Fibroblast of the conjunctiva (primary cell): ENCODE measurements around the gene RPL31.

Source experiments
- DNase-seq: peaks from one replicate; pipeline ENCODE4 v3.0.0-alpha.2; 2010; ENCODE audit warnings: low read depth

RPL31 gene

DNA sequence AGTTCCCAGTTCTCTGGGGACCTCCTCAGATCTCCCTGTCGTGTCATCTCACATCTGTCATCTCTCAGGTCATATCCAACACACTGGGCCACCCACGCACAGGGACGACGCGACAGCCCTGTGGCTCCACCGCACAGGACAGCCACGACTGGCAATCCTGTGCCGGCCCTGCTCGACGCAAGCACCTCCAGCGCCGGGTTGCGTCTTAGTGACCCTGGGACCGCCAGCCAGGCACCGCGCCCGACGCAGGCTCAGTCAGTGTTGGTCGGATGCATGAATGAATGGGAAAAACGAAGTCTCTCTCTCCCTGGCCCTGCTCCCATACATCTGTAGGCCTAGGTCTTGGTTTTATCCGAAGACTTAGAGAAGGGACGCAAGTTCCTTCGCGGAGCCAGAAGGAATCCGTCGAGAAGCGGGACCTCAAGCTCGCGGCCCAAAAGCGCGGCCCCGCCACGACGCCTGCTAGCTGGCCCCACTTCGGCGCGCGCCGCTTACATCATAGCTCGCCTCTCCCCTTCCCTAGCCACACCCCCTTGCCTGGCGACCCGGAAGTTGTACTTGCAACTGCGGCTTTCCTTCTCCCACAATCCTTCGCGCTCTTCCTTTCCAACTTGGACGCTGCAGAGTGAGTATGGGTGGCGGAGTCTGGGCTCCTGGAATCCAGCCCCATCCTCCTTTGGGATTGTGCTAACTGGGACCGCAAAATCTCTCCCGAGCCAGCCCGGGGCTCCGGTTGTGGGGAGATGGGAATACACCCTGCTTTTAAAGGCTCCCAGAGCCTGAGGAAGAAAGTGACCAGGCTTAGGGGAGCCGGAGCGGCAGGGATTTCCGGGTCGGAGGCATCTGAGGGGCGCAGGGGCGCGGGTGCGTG, at the start of gene RPL31:
RPL31 (plus strand) TSS at position 599 of the 871 bp plus-strand sequence. CDS start 413 bp downstream, outside the sequence.
- peak; percentile 97 for DNase-seq

DNA sequence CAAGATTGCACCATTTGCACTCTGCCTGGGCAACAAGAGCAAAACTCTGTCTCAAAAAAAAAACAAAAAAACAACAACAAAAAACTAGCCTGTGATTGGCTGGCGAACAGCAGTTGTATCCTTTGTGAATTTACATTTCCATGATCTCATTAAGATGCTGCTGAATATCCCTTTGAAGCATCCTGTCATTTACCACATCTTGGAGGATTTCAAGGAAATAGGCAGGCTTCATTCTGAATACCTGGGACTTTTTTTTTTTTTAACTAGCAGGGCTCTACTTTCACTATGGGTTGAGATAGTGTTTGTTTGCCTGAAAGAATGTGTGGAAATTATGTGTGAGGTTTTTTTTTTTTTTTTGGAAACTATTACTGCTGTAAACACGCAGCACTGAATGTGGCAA, 49.6 kb upstream of the RPL31 start:
- DNase-seq, result no peak

DNA sequence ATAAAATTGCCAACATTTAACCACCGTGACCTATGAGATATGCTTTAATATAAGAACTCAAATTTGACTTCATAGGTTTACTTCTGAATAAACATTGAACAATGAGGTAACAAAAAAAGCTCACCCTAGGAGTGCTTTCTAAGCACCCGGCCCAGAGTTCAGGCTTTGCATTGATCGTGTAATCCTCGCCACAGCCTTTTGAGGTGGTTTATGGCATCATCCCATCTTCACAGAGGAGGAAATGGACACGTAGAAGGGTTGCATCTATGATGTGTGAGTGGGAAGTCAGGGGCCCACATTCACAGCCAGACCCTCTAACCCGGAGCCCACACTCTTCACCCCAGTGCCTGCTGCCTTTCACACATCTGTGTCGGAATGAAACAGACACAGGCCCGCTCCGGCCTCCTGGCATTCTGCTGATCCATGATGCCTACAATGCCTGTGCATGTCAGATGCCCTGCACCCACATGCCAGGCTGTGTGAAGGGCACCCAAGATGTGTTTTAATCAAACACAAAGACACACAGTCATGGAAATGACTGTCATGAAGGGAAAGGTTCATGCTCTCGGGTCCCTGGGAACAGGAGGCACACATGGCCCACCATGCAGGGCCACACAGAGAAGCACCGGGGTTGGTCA, 48.6 kb upstream of the RPL31 start:
- DNase-seq, result no peak

DNA sequence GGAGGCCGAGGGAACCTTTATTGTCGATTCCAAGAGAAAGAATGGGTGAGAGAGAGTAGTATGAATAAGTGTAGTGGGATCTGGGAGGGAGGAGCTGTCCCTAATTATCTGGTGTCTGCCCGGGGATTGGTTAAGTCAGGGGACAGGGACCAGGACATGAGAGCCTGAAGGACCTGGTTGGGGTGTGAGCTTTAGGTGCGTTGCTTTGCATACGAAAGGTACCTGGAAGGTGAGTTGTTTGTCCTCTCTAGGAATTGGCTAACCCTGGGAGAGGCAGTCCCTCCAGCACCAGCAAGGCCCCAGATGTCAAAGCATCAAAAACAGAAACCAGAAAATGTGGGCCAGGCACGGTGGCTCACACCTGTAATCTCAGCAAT, 48.1 kb upstream of the RPL31 start:
- no peak for DNase-seq

DNA sequence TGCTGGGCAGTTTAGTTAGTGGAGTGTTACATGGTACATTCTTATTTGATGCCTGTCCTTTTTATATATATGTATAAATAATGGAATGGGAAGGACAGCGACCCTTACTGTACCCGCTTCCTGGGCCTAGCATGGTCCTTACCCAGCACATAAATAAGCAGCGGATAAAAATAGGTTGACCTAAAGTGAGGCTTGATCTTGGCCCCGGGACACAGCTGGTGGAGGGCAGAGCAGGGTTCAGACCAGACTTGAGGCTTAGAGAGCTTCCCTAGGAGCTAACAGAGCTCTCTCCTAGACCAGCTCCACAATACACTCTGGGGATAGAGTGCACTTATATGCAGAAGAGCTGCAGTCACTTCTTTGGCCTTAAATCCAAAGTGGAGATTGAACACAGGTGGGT, 46.9 kb upstream of the RPL31 start:
- DNase-seq, result no peak

DNA sequence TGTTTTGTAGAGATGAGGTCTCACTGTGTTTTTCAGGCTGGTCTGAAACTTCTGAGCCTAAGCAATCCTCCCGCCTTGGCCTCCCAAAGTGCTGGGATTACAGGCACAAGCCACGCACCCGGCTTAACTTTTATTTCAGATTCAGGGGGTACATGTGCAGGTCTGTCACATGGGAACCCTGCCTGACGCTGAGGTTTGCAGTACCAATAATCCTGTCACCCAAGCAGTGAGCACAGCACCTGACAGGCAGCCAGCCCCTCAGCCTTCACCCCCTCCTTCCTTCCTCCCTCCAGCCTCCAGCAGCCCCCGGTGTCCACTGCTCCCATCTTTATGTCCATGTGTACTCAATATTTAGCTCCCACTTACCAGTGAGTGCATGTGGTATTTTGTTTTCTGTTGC, 46.0 kb upstream of the RPL31 start:
- no peak for DNase-seq

DNA sequence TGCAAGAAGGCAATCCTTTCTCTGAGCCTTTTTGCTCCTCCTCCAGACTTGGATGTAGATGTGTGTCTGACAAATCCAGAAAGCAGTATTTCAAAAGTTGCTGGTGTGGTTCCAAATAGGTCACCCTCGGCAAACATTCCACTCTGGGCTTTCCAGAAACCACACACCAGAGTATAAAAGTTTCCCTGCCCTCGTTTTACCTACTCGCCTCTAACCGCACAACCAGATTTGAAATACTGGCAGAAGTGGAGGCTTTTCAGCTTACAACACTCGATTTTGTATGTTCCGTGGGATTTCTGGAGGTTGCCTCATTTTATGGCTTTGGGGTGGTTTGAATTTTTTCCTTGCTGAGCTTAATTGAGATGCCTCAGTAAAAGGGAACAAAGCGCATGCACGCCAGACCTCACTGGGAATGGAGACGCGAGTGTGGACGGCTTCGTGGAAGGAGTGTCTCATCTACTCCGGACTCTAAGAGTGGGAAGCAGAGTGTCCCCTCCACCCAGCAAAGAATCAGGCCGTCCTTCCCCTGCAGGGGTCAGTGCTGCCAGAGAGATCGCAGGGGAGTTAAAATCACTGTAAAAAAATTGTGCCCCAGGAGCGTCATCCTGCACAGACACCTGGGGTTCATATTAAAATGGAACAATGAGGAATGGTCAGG, 44.0 kb upstream of the RPL31 start:
- DNase-seq, result peak; percentile 83

DNA sequence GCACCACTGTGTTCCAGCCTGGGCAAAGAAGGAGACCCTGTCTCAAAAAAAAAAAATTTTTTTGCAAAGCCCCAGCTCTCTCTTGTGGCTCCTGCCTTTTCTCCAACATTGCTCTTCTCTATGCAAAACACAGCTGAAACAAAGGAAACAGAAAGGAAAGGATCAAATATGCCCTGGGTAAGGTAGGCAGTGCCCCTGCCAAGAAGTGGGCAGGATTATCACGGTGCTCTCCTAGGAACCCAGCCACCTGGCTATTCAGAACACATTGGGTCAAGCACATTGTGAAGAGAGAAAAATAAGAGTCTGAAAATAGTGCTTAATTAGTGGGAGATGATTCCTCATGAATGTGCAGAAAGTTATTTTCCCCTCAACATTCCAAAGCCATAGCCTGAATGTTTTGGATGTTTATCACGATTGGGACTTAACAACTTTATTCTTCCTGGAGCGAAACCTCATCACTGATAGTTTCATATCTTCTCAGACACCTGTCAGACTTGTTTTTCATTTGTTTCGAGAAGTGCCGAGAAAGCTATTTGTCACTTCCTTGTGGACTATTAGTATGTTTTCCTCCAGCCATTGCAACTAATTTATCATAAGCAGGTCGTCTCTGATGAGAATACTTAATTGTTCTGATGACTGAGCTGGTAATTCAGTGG, 42.7 kb upstream of the RPL31 start:
- DNase-seq, result no peak

DNA sequence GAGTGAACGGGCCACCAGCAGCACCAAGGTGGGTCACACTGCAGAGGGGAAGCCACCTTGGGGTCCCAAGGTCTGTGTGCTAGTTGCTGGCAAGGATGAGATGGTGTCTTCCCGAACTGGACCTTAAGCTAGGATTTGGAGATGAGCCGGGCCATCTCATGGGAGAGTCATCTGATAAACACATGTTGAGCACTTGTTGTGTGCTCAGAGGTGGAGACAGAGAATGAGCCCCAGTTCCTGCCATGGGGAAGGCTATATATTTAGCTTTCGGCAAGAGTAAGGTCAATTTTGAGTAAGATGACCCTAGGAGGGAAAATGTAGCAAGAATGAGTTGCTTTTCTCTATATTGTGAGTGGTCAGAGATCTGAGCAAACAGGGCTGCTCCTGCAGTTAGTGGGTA, 41.4 kb upstream of the RPL31 start:
- DNase-seq, result no peak

DNA sequence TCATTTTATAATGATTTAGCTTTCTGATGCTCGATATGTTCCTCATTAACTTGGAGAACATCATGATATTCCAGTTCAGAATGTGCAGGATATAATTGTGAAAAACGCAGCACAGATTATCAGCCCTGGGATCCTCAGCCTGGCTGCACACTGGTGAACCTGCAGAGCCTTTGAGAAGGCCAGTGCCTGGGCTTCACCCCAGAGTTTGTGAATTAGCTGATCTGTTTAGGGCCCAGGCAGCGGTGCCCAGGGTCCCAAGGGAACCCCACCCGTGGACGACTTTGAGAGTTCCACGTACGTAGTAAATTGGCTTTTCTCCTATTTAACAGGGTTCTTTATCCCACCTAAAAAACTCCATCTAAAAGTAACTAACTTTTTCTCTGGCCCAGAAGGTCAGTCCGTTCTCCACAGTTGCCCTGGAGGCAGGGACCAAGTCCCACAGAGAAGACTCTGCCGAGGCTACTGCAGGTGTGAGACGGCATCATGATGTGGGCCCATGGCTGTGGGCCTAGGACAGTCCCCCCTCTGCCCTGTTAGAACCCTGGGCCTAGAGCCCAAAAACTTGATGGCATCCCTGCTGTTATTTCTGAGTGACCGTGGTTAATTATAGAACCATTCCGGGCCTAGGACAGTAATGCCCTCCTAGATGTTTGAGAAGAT, 39.6 kb upstream of the RPL31 start:
- no peak for DNase-seq

DNA sequence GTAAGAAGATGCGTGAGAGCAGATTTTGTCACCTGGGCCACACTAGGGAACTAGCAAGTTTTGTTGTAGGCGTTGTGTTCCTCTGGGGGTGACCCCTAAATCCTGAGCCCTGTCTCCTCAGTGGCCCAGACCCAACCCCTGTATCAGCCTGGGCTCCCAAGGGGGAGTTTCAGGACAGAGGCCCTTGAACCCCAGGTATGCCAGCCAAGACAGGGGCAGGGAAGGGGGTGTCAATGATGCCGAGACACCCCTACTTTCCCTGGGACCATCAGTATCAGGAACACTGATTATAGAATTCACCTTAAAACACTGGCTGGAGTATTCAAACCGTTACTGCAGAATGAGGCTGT, 39.1 kb upstream of the RPL31 start:
- DNase-seq, result no peak

DNA sequence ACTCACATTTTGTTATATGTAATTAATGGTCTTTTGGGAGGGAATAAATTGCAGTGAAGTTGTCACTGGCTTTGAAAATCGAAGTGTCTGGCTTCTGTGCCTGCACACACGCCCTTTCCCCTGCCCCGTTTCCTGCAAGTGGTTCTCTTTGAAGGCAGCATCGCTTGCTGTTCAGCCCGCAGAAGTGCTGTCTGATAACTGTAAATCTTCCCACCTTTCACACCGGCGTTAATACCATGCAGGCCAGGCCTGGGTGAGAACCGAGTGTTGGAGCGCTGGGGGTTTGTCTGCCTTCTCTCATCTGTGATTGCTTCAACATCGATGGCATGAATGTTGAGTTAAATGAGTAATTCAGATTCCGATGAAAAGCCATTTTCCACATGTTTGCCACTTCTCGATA, 37.9 kb upstream of the RPL31 start:
- no peak for DNase-seq

DNA sequence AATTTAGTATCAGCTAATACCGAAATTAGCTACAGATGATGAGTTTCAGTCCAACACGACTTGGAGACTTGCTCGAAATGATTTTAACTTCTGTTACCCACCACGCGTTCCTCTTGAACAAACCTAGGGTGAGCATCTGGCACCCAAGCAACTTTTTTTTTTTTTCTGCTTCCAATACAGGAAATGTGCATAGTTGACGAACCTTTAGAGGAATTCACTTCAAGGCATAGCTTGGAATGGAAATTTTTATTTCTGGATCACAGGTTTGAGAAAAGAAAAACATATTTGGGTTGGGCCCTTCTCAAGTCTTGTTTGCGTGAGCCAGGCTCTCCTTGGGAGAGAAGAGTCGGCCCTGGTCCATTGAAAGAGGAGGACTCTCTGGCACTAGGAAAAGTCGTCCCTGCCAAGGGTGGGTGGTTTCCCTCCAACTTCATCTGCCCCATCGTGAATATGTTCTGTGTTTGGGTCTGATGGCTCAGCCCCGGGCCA, 37.4 kb upstream of the RPL31 start:
- DNase-seq, result no peak

DNA sequence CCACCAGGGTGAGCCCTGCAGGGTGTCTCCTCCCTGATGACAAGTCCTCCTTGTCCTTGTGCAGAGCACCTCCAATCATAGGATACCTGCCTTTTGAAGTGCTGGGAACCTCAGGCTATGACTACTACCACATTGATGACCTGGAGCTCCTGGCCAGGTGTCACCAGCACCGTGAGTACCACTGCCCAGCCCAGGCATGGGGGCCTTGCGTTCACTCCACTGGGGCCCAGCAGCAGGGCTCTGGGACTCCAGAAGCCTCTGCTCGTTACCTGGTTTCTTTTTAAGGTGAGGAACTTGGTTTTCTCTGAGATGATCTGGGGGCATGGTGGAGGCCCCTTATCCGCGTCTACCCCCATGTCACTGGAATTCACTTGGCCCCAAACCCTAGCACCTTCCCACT, 36.5 kb upstream of the RPL31 start:
- no peak for DNase-seq

DNA sequence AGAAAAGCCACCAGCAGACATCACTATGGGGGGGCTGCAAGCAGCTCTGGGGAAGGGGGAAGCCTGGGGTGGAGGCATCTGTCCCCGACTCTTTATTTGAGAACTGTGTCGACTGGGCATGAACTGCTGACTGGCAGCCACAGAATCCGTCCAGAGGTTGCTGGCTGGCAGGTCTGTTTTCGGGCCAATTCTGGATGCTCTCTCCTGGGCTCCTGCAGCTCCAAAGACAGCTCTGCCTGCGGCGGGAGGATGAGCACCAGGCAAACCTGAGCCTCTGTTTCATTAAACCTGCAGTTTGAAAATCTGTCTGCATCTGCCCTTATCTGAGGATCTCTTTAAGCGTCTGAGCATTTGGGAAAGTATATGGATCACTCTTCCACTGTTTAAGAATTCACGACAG, 34.4 kb upstream of the RPL31 start:
- no peak for DNase-seq

DNA sequence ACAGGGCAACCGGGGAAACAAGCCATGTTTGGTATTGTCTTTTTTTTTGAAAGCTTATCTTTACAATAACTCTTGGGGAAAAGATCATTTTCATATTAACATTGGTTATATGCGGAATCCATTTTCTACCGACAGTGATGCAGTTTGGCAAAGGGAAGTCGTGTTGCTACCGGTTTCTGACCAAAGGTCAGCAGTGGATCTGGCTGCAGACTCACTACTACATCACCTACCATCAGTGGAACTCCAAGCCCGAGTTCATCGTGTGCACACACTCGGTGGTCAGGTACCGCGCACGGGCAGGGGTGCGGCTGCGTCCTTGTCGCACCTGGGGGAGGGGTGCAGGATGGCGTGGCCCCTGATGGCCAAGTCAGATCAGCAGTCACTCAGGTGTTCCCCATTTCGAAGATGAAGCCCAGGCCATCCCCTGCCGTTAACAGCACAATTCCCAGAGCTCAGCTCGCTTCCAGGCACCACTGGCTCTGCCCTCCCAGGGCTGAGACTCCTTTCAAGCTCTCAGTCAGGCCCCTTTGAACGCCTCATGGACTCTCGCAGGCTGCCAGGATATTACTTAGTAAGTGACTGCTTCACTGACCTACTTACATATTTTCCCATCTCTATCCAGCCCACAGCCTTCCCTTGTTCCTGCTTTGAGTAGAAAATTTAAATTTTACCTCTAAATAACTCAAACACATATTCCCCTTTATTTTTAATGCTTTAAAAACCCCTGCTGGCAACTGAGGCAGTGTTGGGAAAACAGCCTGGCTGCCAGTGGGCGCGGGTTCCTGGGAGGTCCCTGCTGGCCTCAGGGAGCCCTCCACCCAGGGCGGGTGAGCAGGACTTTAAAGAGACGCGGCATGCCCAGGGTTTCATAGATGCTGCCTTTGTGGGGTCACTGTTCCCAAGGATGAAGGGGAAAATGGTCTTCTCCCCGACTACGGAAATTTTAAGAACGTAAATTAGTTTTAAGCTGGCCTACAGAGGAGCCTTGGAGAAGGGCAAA, 33.6 kb upstream of the RPL31 start:
- no peak for DNase-seq

DNA sequence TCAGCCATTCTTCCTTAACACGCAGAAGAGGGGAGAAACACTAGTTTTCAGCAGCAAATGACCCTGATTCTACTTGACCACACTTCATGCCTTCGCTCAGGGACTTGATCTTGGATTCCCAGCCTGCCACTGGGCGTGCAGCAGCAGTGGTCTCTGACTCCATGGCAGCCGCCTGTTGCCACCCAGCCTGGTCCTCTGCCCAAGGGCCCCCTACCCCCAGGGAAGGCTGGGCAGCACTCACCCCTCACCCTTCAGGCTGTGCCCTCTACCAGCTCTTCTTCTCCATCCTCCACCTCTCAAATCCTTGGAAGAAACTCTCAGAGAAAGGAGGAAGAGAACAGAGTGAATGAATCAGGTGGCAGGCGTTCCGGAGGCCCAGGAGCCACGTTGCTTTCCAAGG, 32.1 kb upstream of the RPL31 start:
- no peak for DNase-seq

DNA sequence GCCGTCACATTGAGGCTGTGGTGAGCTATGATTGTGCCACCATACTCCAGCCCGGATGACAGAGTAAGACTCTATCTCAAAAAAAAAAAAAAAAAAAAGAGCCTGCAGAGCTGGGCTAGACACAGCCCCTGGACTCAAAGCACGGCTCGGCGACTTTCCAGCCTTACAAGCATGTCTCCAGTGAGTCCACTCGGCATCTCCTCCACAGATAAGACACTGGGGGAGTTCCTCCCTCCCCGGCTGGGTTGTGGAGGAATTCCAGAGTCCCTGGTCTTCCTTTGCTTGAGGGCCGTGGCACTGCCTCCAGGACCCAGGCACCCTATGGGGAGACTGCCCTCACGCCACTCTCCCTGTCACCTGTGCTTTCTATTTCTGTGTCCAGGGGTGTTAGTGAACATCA, 30.9 kb upstream of the RPL31 start:
- no peak for DNase-seq

DNA sequence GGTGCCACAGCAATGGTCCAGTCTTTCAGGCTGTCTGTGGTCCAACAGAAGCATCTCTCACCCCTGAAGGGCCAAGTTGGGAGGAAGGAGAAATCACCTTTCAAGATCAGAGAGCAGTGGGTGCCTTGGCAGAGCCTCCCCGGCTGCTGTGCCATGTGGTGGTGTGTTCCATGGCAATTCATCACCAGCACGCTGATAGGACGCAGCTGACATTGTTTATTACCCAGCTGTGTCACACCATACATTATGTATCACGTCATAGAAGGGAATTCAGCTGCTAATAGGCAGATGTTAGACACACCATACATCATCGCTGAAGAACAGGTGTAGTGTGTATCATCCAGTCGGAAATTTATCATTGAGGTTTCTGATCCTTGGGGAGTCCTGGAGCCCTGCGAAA, 29.6 kb upstream of the RPL31 start:
- no peak for DNase-seq

DNA sequence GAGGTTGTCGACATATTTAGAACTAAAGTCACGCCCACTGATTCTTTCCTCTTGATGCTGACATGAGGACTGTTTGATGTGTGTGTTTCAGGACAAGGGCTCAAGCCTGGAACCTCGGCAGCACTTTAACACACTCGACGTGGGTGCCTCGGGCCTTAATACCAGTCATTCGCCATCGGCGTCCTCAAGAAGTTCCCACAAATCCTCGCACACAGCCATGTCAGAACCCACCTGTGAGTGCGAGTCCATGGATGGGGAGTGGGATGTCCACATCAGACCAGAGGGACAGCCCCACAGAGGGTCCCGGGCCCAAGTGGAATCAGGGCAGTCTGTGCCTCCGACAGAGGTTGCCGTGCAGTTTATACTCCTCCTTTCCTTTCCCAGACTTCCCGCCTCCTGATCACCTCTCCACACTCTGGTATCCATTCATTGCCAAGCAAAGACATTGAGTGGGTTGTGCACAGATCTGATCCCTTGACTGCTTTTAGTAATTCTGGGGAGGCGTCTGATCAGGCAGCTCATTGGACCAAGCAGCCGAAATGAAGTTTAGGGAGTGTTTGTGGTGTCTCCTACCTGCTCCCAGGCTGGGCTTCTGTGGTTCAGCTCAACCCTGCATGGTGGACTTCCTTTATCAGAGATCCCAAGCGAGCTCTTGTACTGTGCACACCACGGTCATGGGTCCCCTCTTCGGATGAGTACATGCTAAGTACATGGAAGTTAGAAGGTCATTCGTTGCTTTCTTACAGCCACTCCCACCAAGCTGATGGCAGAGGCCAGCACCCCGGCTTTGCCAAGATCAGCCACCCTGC, 27.2 kb upstream of the RPL31 start:
- DNase-seq, result no peak
